Body of pancreas (tissue), 4 donors: ENCODE data around the gene RNF168.

Source experiments
- CTCF ChIP-seq, 7 experiments: fragments of 450-650 bp in 4 of 7; fragments of 200-600 bp in 3 of 7; sonication (generic) in 3 of 7; IDR thresholded peaks; one replicate each; pipeline ENCODE4 v1.5.1; 2016 to 2019; ENCODE audit warnings: antibody characterized with exemption in 7 of 7
- POLR2A ChIP-seq, 3 donors: fragments of 450-650 bp; IDR thresholded peaks; one replicate each; pipeline ENCODE4 v1.6.1; 2016; ENCODE audit warnings: antibody characterized with exemption in 3 of 3, mild to moderate bottlenecking in 2 of 3

- TF ChIP-seq POLR2A (IDR thresholded peaks at IDR 0.05) (no peak), CTCF (IDR thresholded peaks at IDR 0.05) (no peak)
Observed at GRCh38 chr3:196531418-196531817, 27.9 kb upstream of the RNF168 start.
